ENCODE measurements around the gene FUT8.
"Not testable (repeated sequence)": the region's sequence is repeated elsewhere in the genome, so short reads cannot be mapped to it uniquely, and the experiment has no call there.

The FUT8 gene

DNA sequence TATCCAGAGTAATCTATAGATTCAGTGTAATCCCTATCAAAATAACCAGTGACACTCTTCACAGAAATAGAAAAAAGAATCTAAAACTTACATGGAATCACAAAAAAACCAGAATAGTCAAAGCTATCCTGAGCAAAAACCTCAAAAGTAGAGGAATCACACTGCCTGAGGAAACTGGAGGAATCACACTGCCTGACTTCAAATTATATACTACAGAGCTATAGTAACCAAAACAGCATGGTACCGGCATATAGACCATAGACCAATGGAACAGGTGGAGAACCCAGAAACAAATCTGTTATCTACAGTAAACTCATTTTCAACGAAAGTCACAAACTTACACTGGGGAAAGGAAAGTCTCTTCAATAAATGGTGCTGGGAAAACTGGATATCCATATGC is 244.0 kb downstream of the FUT8 start:
- no peak overlapping the region for H3K4me3 ChIP-seq (ENCODE audit: low read depth, low read length)
- DNase-seq (ENCODE audit: low read depth): no peak

DNA sequence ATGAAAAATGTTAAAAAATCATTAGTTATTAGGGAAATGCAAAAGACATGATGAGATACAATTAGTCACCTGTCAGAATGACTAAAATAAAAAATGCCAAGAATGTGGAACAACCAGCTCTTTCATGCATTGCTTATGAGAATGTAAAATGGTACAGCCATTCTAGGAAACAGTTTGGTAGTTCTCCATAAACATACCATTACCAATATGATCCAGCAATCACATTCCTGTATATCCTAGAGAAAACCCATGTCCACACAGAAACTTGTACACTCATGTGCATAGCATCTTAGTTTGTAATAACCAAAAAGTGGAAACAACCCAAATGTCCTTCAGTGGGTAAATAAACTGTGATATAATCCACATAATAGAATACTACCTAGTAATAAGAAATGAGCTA is 245.7 kb downstream of the FUT8 start:
- no peak for DNase-seq (ENCODE audit: low read depth)
- no peak overlapping the region for H3K4me3 ChIP-seq (ENCODE audit: low read depth, low read length)

DNA sequence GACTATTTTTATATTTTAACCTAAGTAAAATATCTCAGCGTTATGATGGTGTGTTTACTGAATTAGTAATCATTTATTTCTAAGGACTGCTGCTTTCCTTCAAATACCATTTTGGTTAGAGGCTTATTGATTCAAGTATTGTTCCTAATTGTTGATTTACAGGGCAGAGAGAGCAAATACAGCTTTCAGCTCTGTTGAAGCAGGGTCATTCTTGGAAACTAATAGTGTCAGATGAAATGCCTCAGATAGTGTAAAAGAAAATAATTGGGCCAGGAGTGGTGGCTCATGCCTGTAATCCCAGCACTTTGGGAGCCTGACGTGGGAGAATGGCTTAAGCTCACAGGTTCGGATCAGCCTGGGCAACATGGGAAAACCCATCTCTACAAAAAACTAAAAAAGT is 249.3 kb downstream of the FUT8 start:
- no peak for DNase-seq (ENCODE audit: low read depth)
- H3K4me3 ChIP-seq (ENCODE audit: low read depth, low read length): no peak overlapping the region

DNA sequence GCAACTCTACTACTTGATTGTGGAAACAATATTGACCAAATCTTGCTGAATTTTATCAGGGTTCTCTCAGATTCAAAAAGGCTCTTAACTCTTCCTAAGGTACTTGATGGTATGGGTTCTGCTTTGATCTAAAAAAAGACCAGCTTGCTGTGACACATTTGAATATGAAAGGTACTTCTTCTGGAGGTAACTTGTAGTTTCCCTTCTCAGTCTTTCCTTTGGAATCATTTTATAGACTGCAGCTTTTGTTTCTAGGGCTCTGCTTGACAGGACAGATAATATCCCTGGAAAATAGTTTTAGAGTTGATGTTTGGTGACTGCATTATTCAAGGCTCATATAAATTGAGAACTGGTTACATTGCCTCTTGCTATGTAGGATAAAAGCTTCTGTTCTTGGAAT is 251.9 kb downstream of the FUT8 start:
- no peak for DNase-seq (ENCODE audit: low read depth)
- H3K4me3 ChIP-seq (ENCODE audit: low read depth, low read length): no peak overlapping the region

DNA sequence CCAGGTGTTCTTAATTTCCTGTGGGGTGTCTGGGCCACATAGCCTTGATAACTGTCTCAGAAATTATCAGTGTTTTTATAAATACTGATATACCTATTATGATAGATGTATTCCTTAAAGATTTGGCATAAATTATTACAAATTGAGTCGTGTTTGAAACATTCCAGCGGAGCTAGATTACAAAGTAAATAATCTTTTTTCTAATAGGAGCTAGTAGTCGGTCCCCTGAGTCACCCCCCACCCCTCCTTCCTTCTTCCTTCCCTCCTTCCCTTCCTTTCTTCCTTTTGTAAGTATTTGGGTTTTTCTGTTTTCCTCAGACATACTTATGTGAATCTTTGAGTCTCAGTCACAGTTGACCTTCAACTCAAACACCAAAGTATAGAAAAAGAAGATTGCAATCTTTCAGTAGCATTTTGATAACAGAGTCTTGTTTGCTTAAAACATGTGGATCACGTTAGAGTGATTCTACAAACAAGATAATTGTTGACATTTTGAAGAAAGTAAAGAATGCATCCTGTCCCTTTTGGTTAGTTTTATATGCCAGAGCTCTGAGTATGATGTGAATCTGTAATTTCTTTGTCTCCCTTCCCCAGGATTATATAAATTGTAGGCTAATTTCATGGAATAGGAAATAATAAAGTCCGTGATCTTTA is 264.0 kb downstream of the FUT8 start:
- no peak for DNase-seq (ENCODE audit: low read depth)
- H3K4me3 ChIP-seq (ENCODE audit: low read depth, low read length): no peak overlapping the region

DNA sequence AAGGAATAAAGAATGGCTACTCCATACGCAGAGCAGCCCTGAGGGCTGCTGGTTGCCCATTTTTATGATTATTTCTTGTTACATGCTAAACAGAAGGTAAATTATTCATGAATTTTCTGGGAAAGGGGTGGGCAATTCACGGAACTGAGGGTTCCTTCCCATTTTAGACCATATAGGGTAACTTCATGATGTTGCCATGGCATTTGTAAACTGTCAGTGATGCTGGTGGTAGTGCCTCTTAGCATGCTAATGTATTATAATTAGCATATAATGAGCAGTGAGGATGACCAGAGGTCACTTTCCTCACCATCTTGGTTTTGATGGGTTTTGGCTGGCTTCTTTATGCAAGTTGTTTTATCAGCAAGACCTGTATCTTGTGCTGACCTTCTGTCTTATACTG is 273.0 kb downstream of the FUT8 start:
- DNase-seq (ENCODE audit: low read depth): no peak
- no peak overlapping the region for H3K4me3 ChIP-seq (ENCODE audit: low read depth, low read length)

DNA sequence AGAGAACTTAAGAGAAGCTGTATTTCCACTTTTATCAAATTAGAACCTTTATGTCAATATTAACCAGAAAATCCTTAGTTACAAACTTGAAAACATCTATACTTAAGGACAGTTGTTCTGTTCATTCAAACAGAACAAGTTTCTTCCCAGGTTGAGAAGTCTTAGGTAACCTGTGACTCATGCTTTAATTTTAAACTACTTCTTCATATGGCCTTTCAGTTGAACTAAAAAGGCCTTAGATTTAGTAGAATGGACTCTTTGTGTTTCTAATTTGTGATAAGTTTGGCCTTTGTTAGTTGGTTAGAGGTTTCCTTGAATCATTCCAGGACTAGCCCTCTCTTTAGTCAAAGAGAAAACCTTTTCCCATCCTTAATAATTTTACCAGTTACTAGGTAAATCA is 274.2 kb downstream of the FUT8 start:
- DNase-seq (ENCODE audit: low read depth): no peak
- no peak overlapping the region for H3K4me3 ChIP-seq (ENCODE audit: low read depth, low read length)

DNA sequence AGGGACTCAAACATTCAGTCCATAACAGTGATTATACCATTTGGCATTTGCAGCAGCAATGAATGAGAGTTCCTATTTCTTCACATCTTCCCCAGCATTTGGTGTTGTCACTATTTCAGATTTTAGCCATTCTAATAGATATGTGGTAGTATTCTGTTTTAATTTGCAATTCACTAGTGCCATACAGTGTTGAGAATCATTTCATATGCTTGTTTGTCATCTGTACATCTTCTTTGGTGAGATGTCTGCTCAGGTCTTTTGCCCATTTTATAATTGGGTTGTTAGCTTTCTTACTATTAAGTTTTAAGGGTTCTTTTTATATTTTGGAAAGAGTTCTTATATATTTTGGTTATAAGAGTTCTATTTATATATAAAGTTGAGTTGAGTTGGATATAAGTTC is 276.5 kb downstream of the FUT8 start:
- no peak overlapping the region for H3K4me3 ChIP-seq (ENCODE audit: low read depth, low read length)
- no peak for DNase-seq (ENCODE audit: low read depth)

DNA sequence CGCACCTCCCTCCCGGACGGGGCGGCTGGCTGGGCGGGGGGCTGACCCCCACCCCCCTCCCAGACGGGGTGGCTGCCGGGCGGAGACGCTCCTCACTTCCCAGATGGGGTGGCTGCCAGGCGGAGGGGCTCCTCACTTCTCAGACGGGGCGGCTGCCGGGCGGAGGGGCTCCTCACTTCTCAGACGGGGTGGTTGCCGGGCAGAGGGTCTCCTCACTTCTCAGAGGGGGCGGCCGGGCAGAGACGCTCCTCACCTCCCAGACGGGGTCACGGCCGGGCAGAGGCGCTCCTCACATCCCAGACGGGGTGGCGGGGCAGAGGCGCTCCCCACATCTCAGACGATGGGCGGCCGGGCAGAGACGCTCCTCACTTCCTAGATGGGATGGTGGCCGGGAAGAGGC is 280.0 kb downstream of the FUT8 start:
- not testable (repeated sequence) for DNase-seq (ENCODE audit: low read depth); H3K4me3 ChIP-seq (ENCODE audit: low read depth, low read length)

DNA sequence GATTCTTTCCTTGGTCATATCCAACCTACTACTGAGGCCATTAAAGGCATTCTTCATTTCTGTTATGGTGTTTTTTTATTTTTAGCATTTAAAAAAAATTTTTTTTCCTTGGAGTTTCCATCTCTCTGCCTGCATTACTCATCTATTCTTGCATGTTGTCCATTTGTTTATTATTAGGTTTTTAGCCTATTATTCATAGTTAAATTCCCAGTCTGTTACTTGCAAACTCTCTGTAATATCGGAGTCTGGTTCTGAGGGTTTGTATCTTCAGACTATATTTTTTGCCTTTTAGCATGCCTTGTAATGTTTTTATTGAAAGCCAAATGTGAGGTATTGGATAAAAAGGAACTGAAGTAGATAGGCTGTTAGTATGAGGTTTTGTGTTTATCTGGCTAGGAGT is 284.3 kb downstream of the FUT8 start:
- no peak overlapping the region for H3K4me3 ChIP-seq (ENCODE audit: low read depth, low read length)
- DNase-seq (ENCODE audit: low read depth): no peak

DNA sequence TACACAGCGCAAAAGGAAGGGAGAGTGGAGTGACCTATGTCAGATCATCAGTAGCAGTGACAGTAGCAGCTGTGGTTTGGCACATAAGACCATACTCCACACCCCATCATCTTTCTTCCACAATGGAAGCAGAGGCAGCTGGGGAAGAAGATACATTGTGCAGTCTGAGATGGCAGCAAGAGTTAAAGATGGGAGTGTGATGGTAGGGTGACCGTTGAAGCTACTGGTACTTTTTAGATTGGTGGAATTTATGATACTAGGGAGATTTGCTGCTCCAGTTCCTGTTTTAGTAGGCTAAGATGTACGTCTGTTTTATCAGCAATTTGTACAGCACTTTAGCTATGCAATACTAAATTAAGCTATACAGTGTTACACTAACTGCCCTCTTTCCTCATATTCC is 291.0 kb downstream of the FUT8 start:
- H3K4me3 ChIP-seq (ENCODE audit: low read depth, low read length): no peak overlapping the region
- no peak for DNase-seq (ENCODE audit: low read depth)

DNA sequence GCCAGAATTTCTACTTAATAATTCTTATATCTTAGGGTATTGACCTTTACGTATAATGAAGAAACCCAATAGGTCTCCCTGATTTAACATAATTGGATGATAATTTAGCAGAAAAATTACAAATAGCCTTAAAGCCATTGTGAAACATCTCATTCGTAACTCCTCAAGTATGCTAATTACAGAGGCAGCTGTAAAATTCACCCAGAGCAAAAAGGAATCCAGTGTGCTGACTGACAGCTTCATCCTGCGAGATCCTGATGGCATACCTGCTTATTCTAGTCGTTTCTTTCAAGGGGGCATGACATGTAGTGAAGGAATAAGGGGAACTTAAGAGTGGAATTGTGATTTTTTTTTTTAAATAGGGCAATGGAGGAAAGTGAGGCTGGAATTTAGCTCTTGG is 291.5 kb downstream of the FUT8 start:
- no peak overlapping the region for H3K4me3 ChIP-seq (ENCODE audit: low read depth, low read length)
- DNase-seq (ENCODE audit: low read depth): no peak

DNA sequence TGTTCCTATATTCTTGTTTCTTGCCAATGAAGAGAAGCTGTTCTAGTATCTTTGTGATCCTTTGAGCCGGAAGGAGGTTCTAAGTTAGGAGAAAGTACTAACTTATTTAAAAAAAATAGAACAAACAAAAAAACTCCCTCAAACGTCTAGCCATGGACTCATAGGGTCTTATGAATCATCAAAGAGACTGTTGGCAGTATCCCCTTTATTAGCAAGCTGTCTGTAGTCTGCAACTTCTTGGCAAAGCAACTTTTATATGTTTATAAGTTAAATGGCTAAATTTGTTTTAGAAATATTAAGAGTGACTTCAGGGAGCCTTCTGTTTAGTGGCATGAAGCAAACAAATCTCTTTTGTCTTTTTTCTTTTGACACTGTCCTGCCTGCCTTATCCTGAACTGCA is 291.9 kb downstream of the FUT8 start:
- peak; percentile 16 for DNase-seq (ENCODE audit: low read depth)
- no peak overlapping the region for H3K4me3 ChIP-seq (ENCODE audit: low read depth, low read length)

DNA sequence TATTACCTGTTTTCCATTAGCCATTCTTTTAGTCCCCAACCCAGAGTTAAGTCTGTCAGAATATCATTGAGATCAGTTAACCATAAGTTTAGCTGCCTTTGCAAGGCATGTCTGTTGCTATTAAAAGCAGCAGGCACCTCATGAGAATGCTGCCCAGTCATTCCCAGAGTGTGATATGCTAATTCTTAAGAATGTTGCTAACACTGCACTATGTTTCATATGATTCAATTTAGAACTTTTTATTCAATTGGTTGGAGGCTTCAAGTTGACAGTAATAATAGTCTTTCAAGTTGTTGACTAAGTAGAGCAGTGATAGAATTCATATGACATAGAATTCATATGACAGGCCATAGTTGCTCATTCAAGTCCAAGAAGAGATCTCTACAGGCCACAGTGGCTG is 292.3 kb downstream of the FUT8 start:
- DNase-seq (ENCODE audit: low read depth): no peak
- no peak overlapping the region for H3K4me3 ChIP-seq (ENCODE audit: low read depth, low read length)

DNA sequence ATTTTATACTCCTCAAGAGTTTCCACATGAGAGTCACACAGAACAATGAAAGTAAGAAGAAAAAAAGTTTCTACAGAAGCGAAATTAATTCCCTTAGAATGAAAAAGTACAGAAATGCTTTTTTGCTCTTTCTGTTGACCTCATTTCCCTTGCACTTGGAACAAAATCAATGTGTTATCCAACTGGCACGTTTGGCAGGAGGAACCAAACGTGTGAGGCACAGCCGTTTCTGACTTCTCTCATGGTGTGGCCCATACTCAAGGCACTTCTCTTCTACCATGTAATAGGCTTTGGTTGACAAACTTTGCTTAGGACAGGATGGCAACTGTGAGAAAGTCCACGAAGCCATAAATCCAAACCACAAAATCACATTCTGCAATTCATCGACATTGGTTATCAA is 297.0 kb downstream of the FUT8 start:
- DNase-seq (ENCODE audit: low read depth): no peak
- H3K4me3 ChIP-seq (ENCODE audit: low read depth, low read length): no peak overlapping the region

DNA sequence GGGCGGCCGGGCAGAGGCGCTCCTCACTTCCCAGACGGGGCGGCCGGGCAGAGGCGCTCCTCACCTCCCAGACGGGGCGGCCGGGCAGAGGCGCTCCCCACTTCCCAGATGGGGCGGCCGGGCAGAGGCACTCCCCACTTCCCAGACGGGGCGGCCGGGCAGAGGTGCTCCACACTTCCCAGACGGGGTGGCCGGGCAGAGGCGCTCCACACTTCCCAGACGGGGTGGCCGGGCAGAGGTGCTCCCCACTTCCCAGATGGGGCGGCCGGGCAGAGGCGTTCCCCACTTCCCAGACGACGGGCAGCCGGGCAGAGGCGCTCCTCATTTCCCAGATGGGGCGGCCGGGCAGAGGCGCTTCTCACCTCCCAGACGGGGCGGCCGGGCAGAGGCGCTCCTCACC is 304.3 kb downstream of the FUT8 start:
- not testable (repeated sequence) for DNase-seq (ENCODE audit: low read depth); H3K4me3 ChIP-seq (ENCODE audit: low read depth, low read length)

DNA sequence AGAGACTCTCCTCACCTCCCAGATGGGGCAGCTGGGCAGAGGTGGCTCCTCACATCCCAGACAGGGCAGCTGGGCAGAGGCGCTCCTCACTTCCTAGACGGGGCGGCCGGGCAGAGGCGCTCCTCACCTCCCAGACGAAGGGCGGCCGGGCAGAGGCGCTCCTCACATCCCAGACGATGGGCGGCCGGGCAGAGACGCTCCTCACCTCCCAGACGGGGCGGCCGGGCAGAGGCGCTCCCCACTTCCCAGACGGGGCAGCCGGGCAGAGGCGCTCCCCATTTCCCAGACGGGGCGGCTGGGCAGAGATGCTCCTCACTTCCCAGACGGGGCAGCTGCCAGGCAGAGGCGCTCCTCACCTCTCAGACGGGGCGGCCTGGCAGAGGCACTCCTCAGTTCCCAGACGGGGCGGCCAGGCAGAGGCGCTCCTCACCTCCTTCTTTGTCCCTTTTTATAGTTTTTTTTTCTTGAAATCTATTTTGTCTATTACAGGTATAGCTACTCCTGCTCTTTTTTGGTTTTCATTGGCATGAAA is 304.9 kb downstream of the FUT8 start:
- not testable (repeated sequence) for H3K4me3 ChIP-seq (ENCODE audit: low read depth, low read length); DNase-seq (ENCODE audit: low read depth)

DNA sequence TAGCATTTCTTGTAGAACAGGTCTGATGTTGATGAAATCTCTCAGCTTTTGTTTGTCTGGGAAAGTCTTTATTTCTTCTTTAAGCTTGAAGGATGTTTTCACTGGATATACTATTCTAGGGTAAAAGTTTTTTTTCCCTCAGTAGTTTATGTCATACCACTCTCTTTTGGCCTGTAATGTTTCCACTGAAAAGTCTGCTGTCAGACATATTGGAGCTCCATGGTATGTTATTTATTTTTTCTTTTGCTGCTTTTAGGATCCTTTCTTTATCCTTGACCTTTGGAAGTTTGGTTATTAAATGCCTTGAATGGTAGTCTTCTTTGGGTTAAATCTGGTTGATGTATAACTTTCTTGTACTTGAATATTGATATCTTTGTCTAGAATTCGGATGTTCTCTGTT is 306.1 kb downstream of the FUT8 start:
- no peak overlapping the region for H3K4me3 ChIP-seq (ENCODE audit: low read depth, low read length)
- DNase-seq (ENCODE audit: low read depth): no peak

DNA sequence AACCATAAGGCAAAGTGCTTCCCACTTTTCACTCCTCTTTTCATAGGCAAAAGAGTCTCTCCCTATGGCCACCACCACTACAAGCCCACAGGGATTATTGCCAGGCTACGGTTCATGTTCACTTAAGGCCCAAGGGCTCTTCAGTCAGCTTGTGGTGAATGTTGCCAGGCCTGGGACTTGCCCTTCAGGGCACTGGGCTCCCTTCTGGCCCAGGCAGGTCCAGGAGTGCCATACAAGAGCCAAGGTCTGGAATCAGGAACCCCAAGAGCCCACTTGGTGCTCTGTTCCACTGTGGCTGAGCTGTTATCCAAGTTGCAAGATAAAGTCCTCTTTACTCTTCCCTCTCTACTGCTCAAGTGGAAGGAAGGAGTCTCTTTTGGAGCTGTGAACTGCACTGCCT is 307.6 kb downstream of the FUT8 start:
- no peak overlapping the region for H3K4me3 ChIP-seq (ENCODE audit: low read depth, low read length)
- DNase-seq (ENCODE audit: low read depth): no peak

DNA sequence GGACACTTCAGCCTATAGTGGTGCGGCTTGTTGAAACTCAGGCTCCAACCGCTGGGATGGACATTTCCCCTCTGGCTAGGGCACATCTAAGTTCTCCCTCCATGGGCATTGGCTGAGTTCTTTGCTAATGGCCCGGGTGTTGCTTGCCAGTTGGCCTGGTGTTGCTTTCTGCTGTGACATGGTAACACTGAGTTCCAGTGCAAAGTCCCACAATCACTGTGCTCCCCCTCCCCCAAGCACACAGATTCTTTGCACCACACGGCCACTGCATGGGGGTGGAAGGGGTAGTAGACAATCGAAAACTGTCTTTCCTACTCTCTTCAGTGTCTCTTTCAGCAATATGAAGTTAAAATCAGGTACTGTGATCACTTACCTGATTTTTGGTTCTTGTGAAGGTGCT is 308.2 kb downstream of the FUT8 start:
- H3K4me3 ChIP-seq (ENCODE audit: low read depth, low read length): no peak overlapping the region
- no peak for DNase-seq (ENCODE audit: low read depth)

DNA sequence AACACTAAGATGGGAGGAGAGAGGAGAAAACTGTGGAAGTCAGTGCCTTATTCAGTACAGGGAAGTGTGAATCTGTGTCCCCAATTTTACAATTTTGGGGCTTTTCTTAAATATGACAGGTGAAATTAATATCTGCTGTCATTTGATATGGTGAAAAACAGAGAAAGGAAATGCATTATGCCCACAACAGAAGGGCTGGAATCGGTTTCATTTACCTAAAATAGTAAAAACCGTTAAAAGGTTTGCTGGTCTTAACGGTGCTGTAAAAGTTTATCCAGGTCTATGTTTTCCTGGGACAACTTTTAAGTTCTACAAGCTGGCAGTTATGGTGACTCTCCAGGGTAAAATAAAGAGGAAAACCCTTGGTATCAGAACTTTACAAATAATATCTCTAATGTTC is 310.8 kb downstream of the FUT8 start:
- no peak overlapping the region for H3K4me3 ChIP-seq (ENCODE audit: low read depth, low read length)
- no peak for DNase-seq (ENCODE audit: low read depth)

DNA sequence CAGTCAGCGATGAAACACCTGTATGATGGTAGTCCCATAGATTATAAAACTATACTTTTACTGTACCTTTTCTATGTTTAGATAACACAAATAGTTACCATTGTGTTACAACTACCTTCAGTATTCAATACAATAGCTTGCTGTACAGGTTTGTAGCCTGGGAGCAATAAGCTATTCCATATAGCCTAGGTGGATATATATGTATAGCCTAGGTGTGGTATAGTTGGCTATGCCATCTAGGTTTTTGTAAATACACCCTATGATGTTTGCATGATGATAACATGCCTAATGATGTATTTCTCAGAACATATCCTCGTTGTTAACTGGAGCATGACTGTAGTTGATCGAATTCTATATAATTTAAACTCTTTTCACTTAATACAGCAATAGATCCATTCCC is 316.1 kb downstream of the FUT8 start:
- DNase-seq (ENCODE audit: low read depth): no peak
- H3K4me3 ChIP-seq (ENCODE audit: low read depth, low read length): no peak overlapping the region

Measured in skeletal muscle cell (primary cell).